ENCODE measurements around the gene ZSCAN18.

ZSCAN18 gene

GRCh38 chr19:58059671-58060078, 38.4 kb downstream of the ZSCAN18 start:
- no peaks in the 10 kb centered on the region for H3K4me1 ChIP-seq (ENCODE audit: insufficient read depth, poor library complexity, severe bottlenecking)
- no peaks in the 10 kb centered on the region for H3K9me3 ChIP-seq (ENCODE audit: severe bottlenecking)
- DNase-seq (ENCODE audit: low spot score) (no peak), ATAC-seq (ENCODE audit: low read depth) (no peak; the same call in 2 of the 3 replicates)
- TF ChIP-seq CTCF (IDR thresholded peaks at IDR 0.05; ENCODE audit: poor library complexity, severe bottlenecking) = no peak
- no peaks in the 10 kb centered on the region for H3K27me3 ChIP-seq (ENCODE audit: insufficient read depth, poor library complexity, severe bottlenecking)
- peak overlapping the region; percentile 33 for H3K4me3 ChIP-seq (ENCODE audit: severe bottlenecking)
- peak overlapping the region; percentile 15 for H3K27ac ChIP-seq (ENCODE audit: poor library complexity, severe bottlenecking)
- H3K36me3 ChIP-seq (ENCODE audit: low read depth) = no peaks in the 10 kb centered on the region

- H3K27me3 ChIP-seq (ENCODE audit: insufficient read depth, poor library complexity, severe bottlenecking) = no peaks in the 10 kb centered on the region
- peak within 1 kb of the TSS; percentile 15 for H3K27ac ChIP-seq (ENCODE audit: poor library complexity, severe bottlenecking)
- DNase-seq (ENCODE audit: low spot score) (no peak), ATAC-seq (ENCODE audit: low read depth) (peak; percentile 84)
- H3K4me1 ChIP-seq (ENCODE audit: insufficient read depth, poor library complexity, severe bottlenecking) = no peaks in the 10 kb centered on the region
- no peak for TF ChIP-seq CTCF (IDR thresholded peaks at IDR 0.05; ENCODE audit: poor library complexity, severe bottlenecking)
- H3K4me3 ChIP-seq (ENCODE audit: severe bottlenecking) = peak within 1 kb of the TSS; percentile 33
- H3K9me3 ChIP-seq (ENCODE audit: severe bottlenecking) = no peaks in the 10 kb centered on the region
- no peaks in the 10 kb centered on the region for H3K36me3 ChIP-seq (ENCODE audit: low read depth)
These were observed 38.9 kb downstream of the ZSCAN18 start, which contains the start of gene ZNF135 for GRCh38 chr19:58059003-58059670. ZNF135 (plus strand) TSS chr19:58059282; CDS start chr19:58060003, 721 bp downstream.

GRCh38 chr19:58058467-58058866, 39.6 kb downstream of the ZSCAN18 start:
- Histone ChIP-seq H3K27me3 (ENCODE audit: insufficient read depth, poor library complexity, severe bottlenecking) (no peaks in the 10 kb centered on the region), H3K36me3 (ENCODE audit: low read depth) (no peaks in the 10 kb centered on the region), H3K27ac (ENCODE audit: poor library complexity, severe bottlenecking) (no peak overlapping the region), H3K4me3 (ENCODE audit: severe bottlenecking) (no peak overlapping the region), H3K4me1 (ENCODE audit: insufficient read depth, poor library complexity, severe bottlenecking) (no peaks in the 10 kb centered on the region), H3K9me3 (ENCODE audit: severe bottlenecking) (no peaks in the 10 kb centered on the region)
- no peak for DNase-seq (ENCODE audit: low spot score)
- ATAC-seq (ENCODE audit: low read depth) = no peak
- no peak for TF ChIP-seq CTCF (IDR thresholded peaks at IDR 0.05; ENCODE audit: poor library complexity, severe bottlenecking)

GRCh38 chr19:58056861-58057260, 41.2 kb downstream of the ZSCAN18 start:
- H3K9me3 ChIP-seq (ENCODE audit: severe bottlenecking) = no peaks in the 10 kb centered on the region
- no peak for DNase-seq (ENCODE audit: low spot score)
- H3K4me1 ChIP-seq (ENCODE audit: insufficient read depth, poor library complexity, severe bottlenecking) = no peaks in the 10 kb centered on the region
- TF ChIP-seq CTCF (IDR thresholded peaks at IDR 0.05; ENCODE audit: poor library complexity, severe bottlenecking) = no peak
- no peaks in the 10 kb centered on the region for H3K27me3 ChIP-seq (ENCODE audit: insufficient read depth, poor library complexity, severe bottlenecking)
- no peak for ATAC-seq (ENCODE audit: low read depth)
- no peak overlapping the region for H3K27ac ChIP-seq (ENCODE audit: poor library complexity, severe bottlenecking)
- no peak overlapping the region for H3K4me3 ChIP-seq (ENCODE audit: severe bottlenecking)
- H3K36me3 ChIP-seq (ENCODE audit: low read depth) = no peaks in the 10 kb centered on the region

- DNase-seq (ENCODE audit: low spot score) = no peak
- no peaks in the 10 kb centered on the region for H3K27me3 ChIP-seq (ENCODE audit: insufficient read depth, poor library complexity, severe bottlenecking)
- no peaks in the 10 kb centered on the region for H3K36me3 ChIP-seq (ENCODE audit: low read depth)
- no peak for ATAC-seq (ENCODE audit: low read depth)
- H3K27ac ChIP-seq (ENCODE audit: poor library complexity, severe bottlenecking) = no peak overlapping the region
- H3K4me1 ChIP-seq (ENCODE audit: insufficient read depth, poor library complexity, severe bottlenecking) = no peaks in the 10 kb centered on the region
- TF ChIP-seq CTCF (IDR thresholded peaks at IDR 0.05; ENCODE audit: poor library complexity, severe bottlenecking) = no peak
- no peak overlapping the region for H3K4me3 ChIP-seq (ENCODE audit: severe bottlenecking)
- no peaks in the 10 kb centered on the region for H3K9me3 ChIP-seq (ENCODE audit: severe bottlenecking)
These were observed 41.8 kb downstream of the ZSCAN18 start for GRCh38 chr19:58056261-58056660.

Data from RWPE2 (cell line).